GM23338 (cell line): ENCODE data around the gene GALNT1. TPM values are rescaled to one million over a fixed set of nuclear protein-coding genes. Genes with fewer than 3 reads are reported as not detected.

Experiments
- ATAC-seq: fragments of 200-7000 bp; cut with Tn5 transposase; 3 replicates; pipeline ENCODE4 v1.9.1; 2020
- DNase-seq: peaks from one replicate; pipeline ENCODE4 v3.0.0-alpha.2; 2015; ENCODE audit warnings: low spot score
- H2AFZ ChIP-seq: fragments of 200-600 bp; sonication (generic); 2 replicates; pipeline ENCODE4 v1.8.0; 2016; ENCODE audit warnings: antibody characterized with exemption, mild to moderate bottlenecking, moderate library complexity
- H3F3A ChIP-seq: fragments of 200-600 bp; sonication (generic); replicated peaks from 2 replicates; pipeline ENCODE4 v1.8.0; 2017; ENCODE audit warnings: antibody characterized with exemption, mixed run types, low read depth
- H3K27ac ChIP-seq: fragments of 200-600 bp; sonication (generic); 2 replicates; pipeline ENCODE4 v1.6.1; 2016; ENCODE audit warnings: low read depth
- H3K27me3 ChIP-seq: fragments of 200-600 bp; sonication (generic); 2 replicates; pipeline ENCODE4 v1.8.0; 2016; ENCODE audit warnings: mild to moderate bottlenecking, mixed run types, moderate library complexity; ENCODE audit not compliant: insufficient read depth
- H3K36me3 ChIP-seq: fragments of 200-600 bp; sonication (generic); 2 replicates; pipeline ENCODE4 v1.8.0; 2016; ENCODE audit warnings: mild to moderate bottlenecking; ENCODE audit not compliant: insufficient read depth
- H3K4me1 ChIP-seq: fragments of 200-600 bp; sonication (generic); 2 replicates; pipeline ENCODE4 v1.8.0; 2016; ENCODE audit warnings: mild to moderate bottlenecking, moderate library complexity; ENCODE audit not compliant: insufficient read depth
- H3K4me2 ChIP-seq: fragments of 200-600 bp; sonication (generic); 2 replicates; pipeline ENCODE4 v1.7.1; 2017; ENCODE audit warnings: mixed run types
- H3K4me3 ChIP-seq: fragments of 200-600 bp; sonication (generic); 2 replicates; pipeline ENCODE4 v1.6.1; 2016; ENCODE audit warnings: mixed run types
- H3K79me2 ChIP-seq: fragments of 200-600 bp; sonication (generic); replicated peaks from 2 replicates; pipeline ENCODE4 v1.8.0; 2017; ENCODE audit warnings: mild to moderate bottlenecking; ENCODE audit not compliant: insufficient read depth
- H3K9me2 ChIP-seq: fragments of 200-600 bp; sonication (generic); 2 replicates; pipeline ENCODE4 v1.8.0; 2017; ENCODE audit not compliant: insufficient read depth
- H4K20me1 ChIP-seq: fragments of 200-600 bp; sonication (generic); replicated peaks from 2 replicates; pipeline ENCODE4 v1.8.0; 2017; ENCODE audit warnings: mild to moderate bottlenecking; ENCODE audit not compliant: insufficient read depth
- H3K27ac Mint-ChIP-seq: 2 replicates; pipeline ENCODE4 v1.8.0; 2020; ENCODE audit warnings: inconsistent platforms, mild to moderate bottlenecking, moderate library complexity, mixed read lengths
- H3K27me3 Mint-ChIP-seq: 3 replicates; pipeline ENCODE4 v1.8.0; 2022; ENCODE audit warnings: low read depth, mild to moderate bottlenecking, moderate library complexity, mixed read lengths, inconsistent platforms; ENCODE audit not compliant: insufficient read depth, poor library complexity
- H3K36me3 Mint-ChIP-seq: 3 replicates; pipeline ENCODE4 v1.8.0; 2021; ENCODE audit warnings: low read depth, mild to moderate bottlenecking, inconsistent platforms, moderate library complexity, mixed read lengths
- H3K4me1 Mint-ChIP-seq: 3 replicates; pipeline ENCODE4 v1.8.0; 2020; ENCODE audit warnings: mild to moderate bottlenecking, inconsistent platforms, mixed read lengths
- H3K4me3 Mint-ChIP-seq: 3 replicates; pipeline ENCODE4 v1.8.0; 2021; ENCODE audit warnings: moderate library complexity, mild to moderate bottlenecking, inconsistent platforms, mixed read lengths
- H3K9me3 Mint-ChIP-seq: 3 replicates; pipeline ENCODE4 v1.8.0; 2020; ENCODE audit warnings: moderate library complexity, mild to moderate bottlenecking, inconsistent platforms, mixed read lengths
- CREB1 ChIP-seq: fragments of 250-450 bp; sonication (Bioruptor Pico); IDR thresholded peaks from 2 replicates; pipeline ENCODE4 v1.5.0; 2020; ENCODE audit warnings: low read depth, mild to moderate bottlenecking, moderate library complexity
- EZH2 ChIP-seq: fragments of 200-600 bp; sonication (generic); IDR thresholded peaks from one replicate; pipeline ENCODE4 v1.8.0; 2017; ENCODE audit warnings: antibody characterized with exemption, mild to moderate bottlenecking, low read depth; ENCODE audit not compliant: unreplicated experiment
- EZH2phosphoT487 ChIP-seq: fragments of 200-600 bp; sonication (generic); IDR thresholded peaks from one replicate; pipeline ENCODE4 v1.8.1; 2018; ENCODE audit warnings: antibody characterized with exemption; ENCODE audit not compliant: unreplicated experiment
- JUNB ChIP-seq: IDR thresholded peaks from one replicate; pipeline ENCODE4 v1.6.1; 2016; ENCODE audit warnings: antibody characterized with exemption; ENCODE audit not compliant: unreplicated experiment
- NANOG ChIP-seq: IDR thresholded peaks from 2 replicates; pipeline ENCODE4 v1.6.1; 2016; ENCODE audit warnings: antibody characterized with exemption, borderline replicate concordance
- POLR2AphosphoS5 ChIP-seq: IDR thresholded peaks from 2 replicates; pipeline ENCODE4 v1.6.1; 2016; ENCODE audit warnings: antibody characterized with exemption, low read depth
- STAT1 ChIP-seq: IDR thresholded peaks from one replicate; pipeline ENCODE4 v1.6.1; 2016; ENCODE audit warnings: antibody characterized with exemption; ENCODE audit not compliant: unreplicated experiment
- ZNF114 ChIP-seq: fragments of 250-450 bp; sonication (Bioruptor Pico); IDR thresholded peaks from 2 replicates; pipeline ENCODE4 v1.5.0; 2020; ENCODE audit warnings: mild to moderate bottlenecking, moderate library complexity
- ZNF331 ChIP-seq: fragments of 250-450 bp; sonication (Bioruptor Pico); IDR thresholded peaks from 2 replicates; pipeline ENCODE4 v1.5.0; 2020; ENCODE audit warnings: low read depth, mild to moderate bottlenecking, moderate library complexity
- polyA plus RNA-seq: library from polyadenylated mRNA; unstranded; fragments of >200 nt; fragmentation: Nextera tagmentation; extraction: Ambion mirVana; gene quantifications from 2 replicates; pipeline ENCODE4 v1.2.1, GENCODE V29; 2016
- total RNA-seq: library from RNA; depleted of rRNA; stranded (reverse); fragments of >200 nt; shearing (Covaris generic); gene quantifications from 2 replicates; pipeline ENCODE4 v1.2.3, GENCODE V29; 2014
- TF ChIP-seq, protein P1 (sequence below): IDR thresholded peaks from one replicate; pipeline ENCODE4 v1.6.1; 2018; ENCODE audit warnings: antibody characterized with exemption; ENCODE audit not compliant: unreplicated experiment
- TF ChIP-seq, protein P2 (sequence below): fragments of 250-450 bp; sonication (Bioruptor Pico); IDR thresholded peaks from 2 replicates; pipeline ENCODE4 v1.5.0; 2020; ENCODE audit warnings: mild to moderate bottlenecking, moderate library complexity
- TF ChIP-seq, protein P3 (sequence below), 2 experiments: fragments of 200-600 bp in 1 of 2; sonication (generic) in 1 of 2; conservative IDR thresholded peaks; 2 replicates each; pipeline versions ENCODE4 v1.5.1 to v1.6.1; 2016 to 2017; ENCODE audit warnings: antibody characterized with exemption in 2 of 2, low read depth in 2 of 2, mild to moderate bottlenecking in 2 of 2, moderate library complexity in 1 of 2
- TF ChIP-seq, protein P4 (sequence below): IDR thresholded peaks from 2 replicates; pipeline ENCODE4 v1.6.1; 2016; ENCODE audit warnings: antibody characterized with exemption

Gene GALNT1
- total and polyA plus RNA-seq, 2 experiments from 2014 or later = 37.4 to 60.8 TPM

DNA sequence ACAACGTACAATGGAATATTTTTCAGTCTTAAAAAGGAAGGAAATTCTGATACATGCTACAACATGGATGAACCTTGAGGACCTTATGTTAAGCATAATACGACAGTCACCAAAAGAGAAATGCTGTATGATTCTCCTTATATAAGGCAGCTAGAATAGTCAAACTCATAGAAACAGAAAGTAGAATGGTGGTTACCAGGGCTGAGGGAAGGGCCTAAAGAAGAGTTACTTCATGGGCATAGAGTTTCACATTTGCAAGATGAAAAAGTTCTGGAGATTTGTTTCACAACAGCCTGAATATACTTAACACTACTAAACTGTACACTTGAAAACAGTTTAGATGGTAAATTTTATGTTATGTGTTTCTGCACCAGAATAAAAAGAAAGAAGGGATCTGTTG, 113.3 kb downstream of the GALNT1 start:
- Mint-ChIP-seq H3K4me1 (no peaks in the 10 kb centered on the region), H3K4me3 (no peak overlapping the region), H3K9me3 (no peaks in the 10 kb centered on the region), H3K36me3 (no peaks in the 10 kb centered on the region), H3K27me3 (no peaks in the 10 kb centered on the region), H3K27ac (no peak overlapping the region)
- no peak overlapping the region for H3K27ac ChIP-seq
- TF ChIP-seq ZNF331 (CRISPR knock-in tag) (no peak), NANOG (no peak), STAT1 (no peak), POLR2AphosphoS5 (no peak), JUNB (no peak), EZH2phosphoT487 (no peak), EZH2 (no peak), CREB1 (no peak), ZNF114 (CRISPR knock-in tag) (no peak)
- TF ChIP-seq, protein P1, sequence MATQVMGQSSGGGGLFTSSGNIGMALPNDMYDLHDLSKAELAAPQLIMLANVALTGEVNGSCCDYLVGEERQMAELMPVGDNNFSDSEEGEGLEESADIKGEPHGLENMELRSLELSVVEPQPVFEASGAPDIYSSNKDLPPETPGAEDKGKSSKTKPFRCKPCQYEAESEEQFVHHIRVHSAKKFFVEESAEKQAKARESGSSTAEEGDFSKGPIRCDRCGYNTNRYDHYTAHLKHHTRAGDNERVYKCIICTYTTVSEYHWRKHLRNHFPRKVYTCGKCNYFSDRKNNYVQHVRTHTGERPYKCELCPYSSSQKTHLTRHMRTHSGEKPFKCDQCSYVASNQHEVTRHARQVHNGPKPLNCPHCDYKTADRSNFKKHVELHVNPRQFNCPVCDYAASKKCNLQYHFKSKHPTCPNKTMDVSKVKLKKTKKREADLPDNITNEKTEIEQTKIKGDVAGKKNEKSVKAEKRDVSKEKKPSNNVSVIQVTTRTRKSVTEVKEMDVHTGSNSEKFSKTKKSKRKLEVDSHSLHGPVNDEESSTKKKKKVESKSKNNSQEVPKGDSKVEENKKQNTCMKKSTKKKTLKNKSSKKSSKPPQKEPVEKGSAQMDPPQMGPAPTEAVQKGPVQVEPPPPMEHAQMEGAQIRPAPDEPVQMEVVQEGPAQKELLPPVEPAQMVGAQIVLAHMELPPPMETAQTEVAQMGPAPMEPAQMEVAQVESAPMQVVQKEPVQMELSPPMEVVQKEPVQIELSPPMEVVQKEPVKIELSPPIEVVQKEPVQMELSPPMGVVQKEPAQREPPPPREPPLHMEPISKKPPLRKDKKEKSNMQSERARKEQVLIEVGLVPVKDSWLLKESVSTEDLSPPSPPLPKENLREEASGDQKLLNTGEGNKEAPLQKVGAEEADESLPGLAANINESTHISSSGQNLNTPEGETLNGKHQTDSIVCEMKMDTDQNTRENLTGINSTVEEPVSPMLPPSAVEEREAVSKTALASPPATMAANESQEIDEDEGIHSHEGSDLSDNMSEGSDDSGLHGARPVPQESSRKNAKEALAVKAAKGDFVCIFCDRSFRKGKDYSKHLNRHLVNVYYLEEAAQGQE = no peak
- TF ChIP-seq, protein P2, sequence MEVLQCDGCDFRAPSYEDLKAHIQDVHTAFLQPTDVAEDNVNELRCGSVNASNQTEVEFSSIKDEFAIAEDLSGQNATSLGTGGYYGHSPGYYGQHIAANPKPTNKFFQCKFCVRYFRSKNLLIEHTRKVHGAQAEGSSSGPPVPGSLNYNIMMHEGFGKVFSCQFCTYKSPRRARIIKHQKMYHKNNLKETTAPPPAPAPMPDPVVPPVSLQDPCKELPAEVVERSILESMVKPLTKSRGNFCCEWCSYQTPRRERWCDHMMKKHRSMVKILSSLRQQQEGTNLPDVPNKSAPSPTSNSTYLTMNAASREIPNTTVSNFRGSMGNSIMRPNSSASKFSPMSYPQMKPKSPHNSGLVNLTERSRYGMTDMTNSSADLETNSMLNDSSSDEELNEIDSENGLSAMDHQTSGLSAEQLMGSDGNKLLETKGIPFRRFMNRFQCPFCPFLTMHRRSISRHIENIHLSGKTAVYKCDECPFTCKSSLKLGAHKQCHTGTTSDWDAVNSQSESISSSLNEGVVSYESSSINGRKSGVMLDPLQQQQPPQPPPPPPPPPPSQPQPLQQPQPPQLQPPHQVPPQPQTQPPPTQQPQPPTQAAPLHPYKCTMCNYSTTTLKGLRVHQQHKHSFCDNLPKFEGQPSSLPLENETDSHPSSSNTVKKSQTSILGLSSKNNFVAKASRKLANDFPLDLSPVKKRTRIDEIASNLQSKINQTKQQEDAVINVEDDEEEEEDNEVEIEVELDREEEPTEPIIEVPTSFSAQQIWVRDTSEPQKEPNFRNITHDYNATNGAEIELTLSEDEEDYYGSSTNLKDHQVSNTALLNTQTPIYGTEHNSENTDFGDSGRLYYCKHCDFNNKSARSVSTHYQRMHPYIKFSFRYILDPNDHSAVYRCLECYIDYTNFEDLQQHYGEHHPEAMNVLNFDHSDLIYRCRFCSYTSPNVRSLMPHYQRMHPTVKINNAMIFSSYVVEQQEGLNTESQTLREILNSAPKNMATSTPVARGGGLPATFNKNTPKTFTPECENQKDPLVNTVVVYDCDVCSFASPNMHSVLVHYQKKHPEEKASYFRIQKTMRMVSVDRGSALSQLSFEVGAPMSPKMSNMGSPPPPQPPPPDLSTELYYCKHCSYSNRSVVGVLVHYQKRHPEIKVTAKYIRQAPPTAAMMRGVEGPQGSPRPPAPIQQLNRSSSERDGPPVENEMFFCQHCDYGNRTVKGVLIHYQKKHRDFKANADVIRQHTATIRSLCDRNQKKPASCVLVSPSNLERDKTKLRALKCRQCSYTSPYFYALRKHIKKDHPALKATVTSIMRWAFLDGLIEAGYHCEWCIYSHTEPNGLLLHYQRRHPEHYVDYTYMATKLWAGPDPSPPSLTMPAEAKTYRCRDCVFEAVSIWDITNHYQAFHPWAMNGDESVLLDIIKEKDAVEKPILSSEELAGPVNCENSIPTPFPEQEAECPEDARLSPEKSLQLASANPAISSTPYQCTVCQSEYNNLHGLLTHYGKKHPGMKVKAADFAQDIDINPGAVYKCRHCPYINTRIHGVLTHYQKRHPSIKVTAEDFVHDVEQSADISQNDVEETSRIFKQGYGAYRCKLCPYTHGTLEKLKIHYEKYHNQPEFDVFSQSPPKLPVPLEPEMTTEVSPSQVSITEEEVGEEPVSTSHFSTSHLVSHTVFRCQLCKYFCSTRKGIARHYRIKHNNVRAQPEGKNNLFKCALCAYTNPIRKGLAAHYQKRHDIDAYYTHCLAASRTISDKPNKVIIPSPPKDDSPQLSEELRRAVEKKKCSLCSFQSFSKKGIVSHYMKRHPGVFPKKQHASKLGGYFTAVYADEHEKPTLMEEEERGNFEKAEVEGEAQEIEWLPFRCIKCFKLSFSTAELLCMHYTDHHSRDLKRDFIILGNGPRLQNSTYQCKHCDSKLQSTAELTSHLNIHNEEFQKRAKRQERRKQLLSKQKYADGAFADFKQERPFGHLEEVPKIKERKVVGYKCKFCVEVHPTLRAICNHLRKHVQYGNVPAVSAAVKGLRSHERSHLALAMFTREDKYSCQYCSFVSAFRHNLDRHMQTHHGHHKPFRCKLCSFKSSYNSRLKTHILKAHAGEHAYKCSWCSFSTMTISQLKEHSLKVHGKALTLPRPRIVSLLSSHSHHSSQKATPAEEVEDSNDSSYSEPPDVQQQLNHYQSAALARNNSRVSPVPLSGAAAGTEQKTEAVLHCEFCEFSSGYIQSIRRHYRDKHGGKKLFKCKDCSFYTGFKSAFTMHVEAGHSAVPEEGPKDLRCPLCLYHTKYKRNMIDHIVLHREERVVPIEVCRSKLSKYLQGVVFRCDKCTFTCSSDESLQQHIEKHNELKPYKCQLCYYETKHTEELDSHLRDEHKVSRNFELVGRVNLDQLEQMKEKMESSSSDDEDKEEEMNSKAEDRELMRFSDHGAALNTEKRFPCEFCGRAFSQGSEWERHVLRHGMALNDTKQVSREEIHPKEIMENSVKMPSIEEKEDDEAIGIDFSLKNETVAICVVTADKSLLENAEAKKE = no peak
- TF ChIP-seq, protein P3, sequence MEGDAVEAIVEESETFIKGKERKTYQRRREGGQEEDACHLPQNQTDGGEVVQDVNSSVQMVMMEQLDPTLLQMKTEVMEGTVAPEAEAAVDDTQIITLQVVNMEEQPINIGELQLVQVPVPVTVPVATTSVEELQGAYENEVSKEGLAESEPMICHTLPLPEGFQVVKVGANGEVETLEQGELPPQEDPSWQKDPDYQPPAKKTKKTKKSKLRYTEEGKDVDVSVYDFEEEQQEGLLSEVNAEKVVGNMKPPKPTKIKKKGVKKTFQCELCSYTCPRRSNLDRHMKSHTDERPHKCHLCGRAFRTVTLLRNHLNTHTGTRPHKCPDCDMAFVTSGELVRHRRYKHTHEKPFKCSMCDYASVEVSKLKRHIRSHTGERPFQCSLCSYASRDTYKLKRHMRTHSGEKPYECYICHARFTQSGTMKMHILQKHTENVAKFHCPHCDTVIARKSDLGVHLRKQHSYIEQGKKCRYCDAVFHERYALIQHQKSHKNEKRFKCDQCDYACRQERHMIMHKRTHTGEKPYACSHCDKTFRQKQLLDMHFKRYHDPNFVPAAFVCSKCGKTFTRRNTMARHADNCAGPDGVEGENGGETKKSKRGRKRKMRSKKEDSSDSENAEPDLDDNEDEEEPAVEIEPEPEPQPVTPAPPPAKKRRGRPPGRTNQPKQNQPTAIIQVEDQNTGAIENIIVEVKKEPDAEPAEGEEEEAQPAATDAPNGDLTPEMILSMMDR (conservative IDR thresholded peaks at IDR 0.05; ENCODE audit: low read depth in 2 of 2) = no peak
- TF ChIP-seq, protein P4, sequence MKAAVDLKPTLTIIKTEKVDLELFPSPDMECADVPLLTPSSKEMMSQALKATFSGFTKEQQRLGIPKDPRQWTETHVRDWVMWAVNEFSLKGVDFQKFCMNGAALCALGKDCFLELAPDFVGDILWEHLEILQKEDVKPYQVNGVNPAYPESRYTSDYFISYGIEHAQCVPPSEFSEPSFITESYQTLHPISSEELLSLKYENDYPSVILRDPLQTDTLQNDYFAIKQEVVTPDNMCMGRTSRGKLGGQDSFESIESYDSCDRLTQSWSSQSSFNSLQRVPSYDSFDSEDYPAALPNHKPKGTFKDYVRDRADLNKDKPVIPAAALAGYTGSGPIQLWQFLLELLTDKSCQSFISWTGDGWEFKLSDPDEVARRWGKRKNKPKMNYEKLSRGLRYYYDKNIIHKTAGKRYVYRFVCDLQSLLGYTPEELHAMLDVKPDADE = no peak
- H3K36me3 ChIP-seq = peaks cover 10% of the 10 kb centered on the region; the same call in 1 of the 2 replicates
- H3K79me2 ChIP-seq = no peaks in the 10 kb centered on the region
- H3K4me3 ChIP-seq = no peak overlapping the region
- ATAC-seq (no peak), DNase-seq (no peak)
- H3K9me2 ChIP-seq = no peaks in the 10 kb centered on the region
- H3K4me1 ChIP-seq = no peaks in the 10 kb centered on the region
- H3F3A ChIP-seq = no peaks in the 10 kb centered on the region
- no peaks in the 10 kb centered on the region for H4K20me1 ChIP-seq
- no peak overlapping the region for H3K4me2 ChIP-seq
- no peaks in the 10 kb centered on the region for H3K27me3 ChIP-seq
- H2AFZ ChIP-seq = no peak overlapping the region
